B cell (primary cell): ENCODE data around the gene SHC2. TPM values are rescaled to one million over a fixed set of nuclear protein-coding genes. Genes with fewer than 3 reads are reported as not detected.

ENCODE experiments used
- ATAC-seq: fragments of 200-7000 bp; cut with Tn5 transposase; one replicate; pipeline ENCODE4 v1.10.0; 2021; ENCODE audit warnings: low read depth, mild to moderate bottlenecking, moderate number of reproducible peaks, moderate library complexity
- CTCF ChIA-PET: fragments of 350-600 bp; sonication (Branson Sonifier 250); formaldehyde crosslinking; loops from one replicate; lab custom pipeline; 2021; ENCODE audit warnings: antibody characterized with exemption, inconsistent platforms; lab: Charles Lee
- POLR2A ChIA-PET: fragments of 350-600 bp; sonication (Branson Sonifier 250); formaldehyde crosslinking; loops from one replicate; lab custom pipeline; 2021; ENCODE audit warnings: antibody characterized with exemption; lab: Charles Lee
- DNase-seq: peaks from one replicate; pipeline ENCODE4 v3.0.0; 2013
- H2AFZ ChIP-seq: 2 replicates; pipeline ENCODE4 v1.6.1; 2012; ENCODE audit warnings: mild to moderate bottlenecking, low read depth, low read length; ENCODE audit not compliant: insufficient read depth, poor library complexity, severe bottlenecking
- H3K27ac ChIP-seq, 2 donors: 1 replicate in 1 of 2; 2 replicates in 1 of 2; pipeline ENCODE4 v1.5.1; 2012 to 2013; ENCODE audit warnings: low read length in 2 of 2, mild to moderate bottlenecking in 2 of 2, moderate library complexity in 1 of 2
- H3K27me3 ChIP-seq, 4 experiments: fragments of 200-600 bp in 1 of 4; sonication (generic) in 1 of 4; replicated peaks in 1 of 4; 1 replicate in 2 of 4; 2 replicates in 2 of 4; pipeline versions ENCODE4 v1.6.1 to v1.7.0; 2013 to 2016; ENCODE audit warnings: low read length in 3 of 4, mild to moderate bottlenecking in 2 of 4, mixed read lengths in 1 of 4, moderate library complexity in 1 of 4; ENCODE audit not compliant: insufficient read depth in 4 of 4, control insufficient read depth in 3 of 4; ENCODE audit errors: control extremely low read depth in 1 of 4
- H3K36me3 ChIP-seq, 2 experiments: replicated peaks in 1 of 2; 1 replicate in 1 of 2; 2 replicates in 1 of 2; pipeline versions ENCODE4 v1.6.1 to v1.7.1; 2013; ENCODE audit warnings: low read length in 1 of 2; ENCODE audit not compliant: insufficient read depth in 2 of 2, control insufficient read depth in 1 of 2; ENCODE audit errors: control extremely low read depth in 1 of 2, extremely low read depth in 1 of 2
- H3K4me1 ChIP-seq, 2 donors: fragments of 200-600 bp in 1 of 2; sonication (generic) in 1 of 2; 1 replicate in 1 of 2; 2 replicates in 1 of 2; pipeline versions ENCODE4 v1.5.1 to v1.6.1; 2013 to 2017; ENCODE audit warnings: low read length in 2 of 2; ENCODE audit not compliant: control insufficient read depth in 2 of 2, insufficient read depth in 2 of 2
- H3K4me2 ChIP-seq: replicated peaks from 2 replicates; pipeline ENCODE3; 2012; ENCODE audit warnings: mild to moderate bottlenecking, low read depth, low read length; ENCODE audit not compliant: poor library complexity, severe bottlenecking
- H3K4me3 ChIP-seq, 5 experiments: fragments of 200-600 bp in 1 of 5; sonication (generic) in 1 of 5; 1 replicate in 3 of 5; 2 replicates in 2 of 5; pipeline versions ENCODE4 v1.5.1 to v1.7.0; 2011 to 2016; ENCODE audit warnings: low read length in 4 of 5, mild to moderate bottlenecking in 4 of 5, low read depth in 2 of 5, control low read depth in 1 of 5, moderate library complexity in 1 of 5; ENCODE audit not compliant: insufficient read depth in 1 of 5; ENCODE audit errors: control extremely low read depth in 1 of 5, extremely low read depth in 1 of 5
- H3K79me2 ChIP-seq: fragments of 200-600 bp; sonication (generic); one replicate; pipeline ENCODE4 v1.6.0; 2016; ENCODE audit warnings: low read length; ENCODE audit not compliant: control insufficient read depth, insufficient read depth
- H3K9ac ChIP-seq: fragments of 200-600 bp; sonication (generic); 2 replicates; pipeline ENCODE4 v1.6.1; 2017; ENCODE audit warnings: mild to moderate bottlenecking, low read length, moderate library complexity
- H3K9me3 ChIP-seq, 3 donors: one replicate each; pipeline versions ENCODE4 v1.6.1 to v1.7.1; 2013; ENCODE audit warnings: low read length in 2 of 3; ENCODE audit not compliant: control insufficient read depth in 2 of 3, insufficient read depth in 1 of 3; ENCODE audit errors: control extremely low read depth in 1 of 3
- H4K20me1 ChIP-seq: 2 replicates; pipeline ENCODE4 v1.6.0; 2012; ENCODE audit warnings: mild to moderate bottlenecking, low read length; ENCODE audit not compliant: insufficient read depth, control insufficient read depth, poor library complexity, severe bottlenecking
- H3K27ac Mint-ChIP-seq: one replicate; pipeline ENCODE4 v1.8.0; 2021; ENCODE audit warnings: mixed read lengths
- H3K27me3 Mint-ChIP-seq: one replicate; pipeline ENCODE4 v1.8.0; 2021; ENCODE audit warnings: mixed read lengths
- H3K4me1 Mint-ChIP-seq: one replicate; pipeline ENCODE4 v1.8.0; 2021; ENCODE audit warnings: mixed read lengths
- H3K4me3 Mint-ChIP-seq: one replicate; pipeline ENCODE4 v1.8.0; 2021; ENCODE audit warnings: mixed read lengths
- H3K9me3 Mint-ChIP-seq: one replicate; pipeline ENCODE4 v1.8.0; 2022; ENCODE audit warnings: mixed read lengths; ENCODE audit not compliant: insufficient read depth
- EZH2 ChIP-seq: IDR thresholded peaks from 2 replicates; pipeline ENCODE4 v1.6.1; 2012; ENCODE audit warnings: borderline replicate concordance, low read depth, mild to moderate bottlenecking, moderate library complexity, low read length; ENCODE audit not compliant: insufficient read depth, poor library complexity, severe bottlenecking
- WGBS: methylation state at CpG from one replicate; pipeline ENCODE4 v1.1.5; 2013; ENCODE audit warnings: missing lambda C conversion rate; ENCODE audit not compliant: insufficient coverage; 5-methylcytosine and 5-hydroxymethylcytosine counted together
- intact Hi-C: fragments of 100-400 bp; cut with micrococcal nuclease; formaldehyde crosslinking; loops from one replicate; pipeline ENCODE4 v1.10.0; 2022
- polyA plus RNA-seq: library from polyadenylated mRNA; depleted of rRNA; stranded (reverse); fragments of >200 nt; gene quantifications from 2 replicates; pipeline ENCODE4 v1.2.3, GENCODE V29; 2012
- total RNA-seq, 2 donors: library from RNA; stranded (reverse); fragments of 120-200 nt in 1 of 2; gene quantifications; 1 replicate in 1 of 2; 2 replicates in 1 of 2; pipeline versions ENCODE4 v1.2.3 to v1.2.4, GENCODE V29; 2013 to 2022
- TF ChIP-seq, protein P1 (sequence below): fragments of 200-600 bp; IDR thresholded peaks from one replicate; pipeline ENCODE4 v1.8.0; 2022; ENCODE audit warnings: antibody characterized with exemption, mild to moderate bottlenecking

SHC2 gene
- total and polyA plus RNA-seq, 2 donors (not counting 1 experiment from before 2014, with no cell fraction given): 0.19 TPM; not detected in 1

DNA sequence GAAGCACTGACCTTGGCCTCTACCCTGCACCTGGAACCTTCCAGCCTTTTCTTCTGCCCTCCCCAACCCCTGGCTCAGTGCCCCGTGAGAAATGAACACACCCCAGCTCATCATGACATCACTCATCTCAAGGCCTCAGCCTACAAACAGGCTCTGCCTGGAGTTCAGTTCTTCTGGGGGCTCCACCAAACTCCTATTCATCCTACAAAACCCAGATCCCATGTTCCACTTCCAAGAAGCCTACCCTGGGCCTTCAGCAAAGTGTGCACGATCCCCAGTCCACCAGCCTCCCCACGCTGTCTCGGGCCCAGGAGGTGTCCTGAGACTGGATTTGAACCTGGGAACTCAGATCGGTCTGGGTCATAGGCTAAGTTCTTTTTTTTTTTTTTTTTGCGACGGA, 9.0 kb upstream of the SHC2 start:
- intact Hi-C loops: no loop called here
- Histone ChIP-seq H4K20me1 (no peaks in the 10 kb centered on the region), H3K36me3 (no peaks in the 10 kb centered on the region), H3K9me3 (peaks cover 0 to 4% (median 0%) of the 10 kb centered on the region in 3 donors), H3K9ac (no peak overlapping the region), H2AFZ (no peak overlapping the region), H3K79me2 (no peaks in the 10 kb centered on the region), H3K4me3 (no peak overlapping the region), H3K4me1 (no peaks in the 10 kb centered on the region), H3K4me2 (no peak overlapping the region), H3K27ac (no peak overlapping the region), H3K27me3 (no peaks in the 10 kb centered on the region)
- DNase-seq (no peak), ATAC-seq (no peak)
- no peak for TF ChIP-seq EZH2
- TF ChIP-seq, protein P1, sequence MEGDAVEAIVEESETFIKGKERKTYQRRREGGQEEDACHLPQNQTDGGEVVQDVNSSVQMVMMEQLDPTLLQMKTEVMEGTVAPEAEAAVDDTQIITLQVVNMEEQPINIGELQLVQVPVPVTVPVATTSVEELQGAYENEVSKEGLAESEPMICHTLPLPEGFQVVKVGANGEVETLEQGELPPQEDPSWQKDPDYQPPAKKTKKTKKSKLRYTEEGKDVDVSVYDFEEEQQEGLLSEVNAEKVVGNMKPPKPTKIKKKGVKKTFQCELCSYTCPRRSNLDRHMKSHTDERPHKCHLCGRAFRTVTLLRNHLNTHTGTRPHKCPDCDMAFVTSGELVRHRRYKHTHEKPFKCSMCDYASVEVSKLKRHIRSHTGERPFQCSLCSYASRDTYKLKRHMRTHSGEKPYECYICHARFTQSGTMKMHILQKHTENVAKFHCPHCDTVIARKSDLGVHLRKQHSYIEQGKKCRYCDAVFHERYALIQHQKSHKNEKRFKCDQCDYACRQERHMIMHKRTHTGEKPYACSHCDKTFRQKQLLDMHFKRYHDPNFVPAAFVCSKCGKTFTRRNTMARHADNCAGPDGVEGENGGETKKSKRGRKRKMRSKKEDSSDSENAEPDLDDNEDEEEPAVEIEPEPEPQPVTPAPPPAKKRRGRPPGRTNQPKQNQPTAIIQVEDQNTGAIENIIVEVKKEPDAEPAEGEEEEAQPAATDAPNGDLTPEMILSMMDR: no peak
- 94% methylated on average over 5 of the region's 7 CpGs for WGBS
- ChIA-PET POLR2A (no interaction called here), CTCF (no interaction called here)
- H3K4me3 Mint-ChIP-seq: no peak overlapping the region
- no peak overlapping the region for H3K27ac Mint-ChIP-seq
- H3K4me1 Mint-ChIP-seq: no peaks in the 10 kb centered on the region
- peaks cover 3% of the 10 kb centered on the region for H3K9me3 Mint-ChIP-seq
- H3K27me3 Mint-ChIP-seq: no peaks in the 10 kb centered on the region

DNA sequence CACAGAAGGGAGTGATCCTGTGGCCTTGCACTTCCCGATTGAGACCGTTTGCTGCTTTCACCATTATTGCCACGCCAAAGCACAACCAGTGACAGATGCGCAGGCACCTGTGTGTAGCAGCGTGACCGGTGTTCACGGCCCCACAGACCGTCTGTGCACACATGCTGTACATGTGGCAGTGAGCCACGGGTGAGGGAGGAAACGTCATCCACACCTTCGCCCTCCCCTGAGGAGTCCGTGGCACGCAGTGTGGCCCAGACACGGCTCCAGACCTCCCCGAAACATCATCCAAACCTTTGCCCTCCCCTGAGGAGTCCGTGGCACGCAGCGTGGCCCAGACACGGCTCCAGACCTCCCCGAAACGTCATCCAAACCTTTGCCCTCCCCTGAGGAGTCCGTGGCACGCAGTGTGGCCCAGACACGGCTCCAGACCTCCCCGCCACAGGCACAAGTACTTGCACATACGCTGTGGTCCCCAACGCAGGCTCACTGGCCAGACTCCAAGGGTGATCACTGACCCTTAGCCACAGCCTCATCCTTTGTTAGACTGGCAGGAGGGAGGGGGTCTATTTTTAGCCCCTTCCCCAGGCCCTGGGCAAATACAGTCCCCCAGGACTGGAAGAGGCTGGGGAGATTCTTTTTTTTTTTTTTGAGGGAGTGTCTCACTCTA, 7.9 kb upstream of the SHC2 start:
- no peak overlapping the region for H3K9ac ChIP-seq
- no peak overlapping the region for H3K27ac ChIP-seq
- CTCF ChIA-PET: no interaction called here
- TF ChIP-seq, protein P1: no peak
- TF ChIP-seq EZH2: no peak
- H4K20me1 ChIP-seq: no peaks in the 10 kb centered on the region
- H2AFZ ChIP-seq: no peak overlapping the region
- H3K4me1 ChIP-seq: no peaks in the 10 kb centered on the region
- DNase-seq: no peak
- Mint-ChIP-seq H3K27ac (no peak overlapping the region), H3K27me3 (no peaks in the 10 kb centered on the region), H3K4me1 (no peaks in the 10 kb centered on the region), H3K9me3 (peaks cover 3% of the 10 kb centered on the region), H3K4me3 (no peak overlapping the region)
- no peaks in the 10 kb centered on the region for H3K36me3 ChIP-seq
- intact Hi-C loops: no loop called here
- 83% methylated on average over 27 of the region's 27 CpGs for WGBS
- peaks cover 0 to 4% (median 0%) of the 10 kb centered on the region in 3 donors for H3K9me3 ChIP-seq
- H3K79me2 ChIP-seq: no peaks in the 10 kb centered on the region
- H3K27me3 ChIP-seq: no peaks in the 10 kb centered on the region
- ATAC-seq: no peak
- H3K4me2 ChIP-seq: no peak overlapping the region
- no peak overlapping the region for H3K4me3 ChIP-seq
- POLR2A ChIA-PET: no interaction called here
